Keratinocyte (primary cell): ENCODE results near the gene GTF3C2. TPM values are rescaled to one million over a fixed set of nuclear protein-coding genes. Genes with fewer than 3 reads are reported as not detected.

Source experiments
- DNase-seq: peaks from one replicate; pipeline ENCODE4 v3.0.0-alpha.2; 2011; ENCODE audit warnings: low read depth, missing footprints, low spot score
- FAIRE-seq: peaks from 2 replicates; lab custom pipeline; 2011; peaks lifted over from hg19 to GRCh38; lab: Jason Lieb, UNC
- H2AFZ ChIP-seq: 2 replicates; pipeline ENCODE4 v1.6.0; 2012; ENCODE audit warnings: low read length, control low read depth, inconsistent platforms; ENCODE audit not compliant: control insufficient read depth
- H3K27ac ChIP-seq: 2 replicates; pipeline ENCODE4 v1.5.1; 2011; ENCODE audit warnings: low read length; ENCODE audit not compliant: control insufficient read depth, insufficient read depth
- H3K27me3 ChIP-seq: 3 replicates; pipeline ENCODE4 v1.6.0; 2011; ENCODE audit warnings: low read length; ENCODE audit not compliant: control insufficient read depth, insufficient read depth; ENCODE audit errors: extremely low read depth
- H3K36me3 ChIP-seq, 2 experiments: 2 replicates in 1 of 2; 3 replicates in 1 of 2; pipeline ENCODE4 v1.5.1; 2011; ENCODE audit warnings: low read length in 2 of 2, mild to moderate bottlenecking in 1 of 2; ENCODE audit not compliant: control insufficient read depth in 2 of 2, insufficient read depth in 2 of 2; ENCODE audit errors: extremely low read depth in 1 of 2
- H3K4me1 ChIP-seq: 3 replicates; pipeline ENCODE4 v1.5.1; 2011; ENCODE audit warnings: low read length; ENCODE audit not compliant: control insufficient read depth, insufficient read depth; ENCODE audit errors: extremely low read depth
- H3K4me2 ChIP-seq: 3 replicates; pipeline ENCODE4 v1.6.0; 2011; ENCODE audit warnings: low read depth, low read length; ENCODE audit not compliant: control insufficient read depth, insufficient read depth; ENCODE audit errors: extremely low read depth
- H3K4me3 ChIP-seq, 3 experiments: fragments of 200-600 bp in 1 of 3; sonication (generic) in 1 of 3; 2 replicates in 2 of 3; 3 replicates in 1 of 3; pipeline ENCODE4 v1.5.1; 2011 to 2016; ENCODE audit warnings: low read length in 3 of 3, mild to moderate bottlenecking in 3 of 3, control low read depth in 2 of 3, inconsistent platforms in 1 of 3, low read depth in 1 of 3, mixed read lengths in 1 of 3, mixed run types in 1 of 3, moderate library complexity in 1 of 3; ENCODE audit not compliant: control insufficient read depth in 2 of 3, insufficient read depth in 2 of 3; ENCODE audit errors: extremely low read depth in 1 of 3
- H3K79me2 ChIP-seq: 2 replicates; pipeline ENCODE4 v1.6.0; 2012; ENCODE audit warnings: low read length; ENCODE audit not compliant: control insufficient read depth, insufficient read depth
- H3K9ac ChIP-seq: 3 replicates; pipeline ENCODE4 v1.6.0; 2011; ENCODE audit warnings: low read length; ENCODE audit not compliant: control insufficient read depth, insufficient read depth; ENCODE audit errors: extremely low read depth
- H3K9me1 ChIP-seq: 3 replicates; pipeline ENCODE4 v1.6.0; 2011; ENCODE audit warnings: low read length; ENCODE audit not compliant: control insufficient read depth, insufficient read depth; ENCODE audit errors: extremely low read depth
- H3K9me3 ChIP-seq: 2 replicates; pipeline ENCODE4 v1.5.1; 2012; ENCODE audit warnings: low read depth, low read length; ENCODE audit not compliant: control insufficient read depth
- H4K20me1 ChIP-seq: 3 replicates; pipeline ENCODE4 v1.6.0; 2011; ENCODE audit warnings: low read length; ENCODE audit not compliant: control insufficient read depth, insufficient read depth; ENCODE audit errors: extremely low read depth
- CTCF ChIP-seq, 3 experiments: IDR thresholded peaks in 1 of 3; conservative IDR thresholded peaks in 1 of 3; optimal IDR thresholded peaks in 1 of 3; 2 replicates in 2 of 3; 3 replicates in 1 of 3; pipeline versions ENCODE3 to v1.5.1; 2011; ENCODE audit warnings: low read length in 3 of 3, mild to moderate bottlenecking in 3 of 3, moderate library complexity in 2 of 3, control low read depth in 1 of 3, inconsistent platforms in 1 of 3; ENCODE audit not compliant: insufficient read depth in 2 of 3; ENCODE audit errors: extremely low read depth in 1 of 3
- EZH2 ChIP-seq: IDR thresholded peaks from one replicate; pipeline ENCODE4 v1.6.1; 2012; ENCODE audit warnings: inconsistent platforms, mild to moderate bottlenecking, low read length, moderate library complexity
- dilution Hi-C: fragments of 300-500 bp; cut with MboI; formaldehyde crosslinking; loops from one replicate; pipeline ENCODE4 v1.7.0; 2020; ENCODE audit warnings: low sequenced_read_pairs; ENCODE audit not compliant: extremely low pct_ligation_motif_present
- polyA plus RNA-seq, 5 experiments: library from polyadenylated mRNA; depleted of rRNA in 3 of 5; stranded (reverse) in 3 of 5; stranded (forward) in 1 of 5; unstranded in 1 of 5; fragments of >200 nt; gene quantifications; 1 replicate in 1 of 5; 2 replicates in 3 of 5; 3 replicates in 1 of 5; pipeline versions ENCODE4 v1.2.1 to v1.2.3, GENCODE V29; 2011 to 2012; ENCODE audit warnings: missing spikeins in 2 of 5, low read depth in 1 of 5, low replicate concordance in 1 of 5

The GTF3C2 gene
- polyA plus RNA-seq, 1 donor (not counting 4 experiments of a cell fraction or from before 2014, with no cell fraction given) = 53.4 TPM

- no peaks in the 10 kb centered on the region for H3K79me2 ChIP-seq
- TF ChIP-seq EZH2 (no peak), CTCF (optimal IDR thresholded peaks at IDR 0.05 in 1 of 3, IDR thresholded peaks at IDR 0.05 in 1 of 3, conservative IDR thresholded peaks at IDR 0.05 in 1 of 3; ENCODE audit: extremely low read depth in 1 of 3, insufficient read depth in 2 of 3, low read length in 3 of 3) (no peak)
- FAIRE-seq = no peak
These were observed 68.0 kb downstream of the GTF3C2 start for GRCh38 chr2:27288610-27289009.

GRCh38 chr2:27285481-27285880, 71.1 kb downstream of the GTF3C2 start:
- TF ChIP-seq EZH2 (no peak), CTCF (optimal IDR thresholded peaks at IDR 0.05 in 1 of 3, IDR thresholded peaks at IDR 0.05 in 1 of 3, conservative IDR thresholded peaks at IDR 0.05 in 1 of 3; ENCODE audit: extremely low read depth in 1 of 3, insufficient read depth in 2 of 3, low read length in 3 of 3) (no peak)
- Histone ChIP-seq H3K27ac (no peak overlapping the region), H3K4me2 (no peak overlapping the region), H3K36me3 (no peaks in the 10 kb centered on the region), H3K79me2 (no peaks in the 10 kb centered on the region), H3K27me3 (peaks cover 23% of the 10 kb centered on the region), H2AFZ (no peak overlapping the region), H3K9me1 (no peaks in the 10 kb centered on the region), H3K9ac (no peak overlapping the region), H3K4me1 (no peaks in the 10 kb centered on the region), H3K9me3 (no peaks in the 10 kb centered on the region), H4K20me1 (no peaks in the 10 kb centered on the region), H3K4me3 (no peak overlapping the region)
- FAIRE-seq (no peak), DNase-seq (no peak)
- dilution Hi-C loops = no loop called here

More at GRCh38 chr2:27288610-27289009, 68.0 kb downstream of the GTF3C2 start:
- Histone ChIP-seq H3K9me1 (no peaks in the 10 kb centered on the region), H3K4me1 (peaks cover 6% of the 10 kb centered on the region), H3K4me3 (no peak overlapping the region), H3K9me3 (no peaks in the 10 kb centered on the region), H4K20me1 (no peaks in the 10 kb centered on the region), H2AFZ (no peak overlapping the region), H3K9ac (no peak overlapping the region), H3K36me3 (no peaks in the 10 kb centered on the region), H3K27me3 (peaks cover 18% of the 10 kb centered on the region), H3K4me2 (no peak overlapping the region), H3K27ac (no peak overlapping the region)
- no peak for DNase-seq
- dilution Hi-C loops = no loop called here
